HepG2 (cell line): Measurements from ENCODE around the gene DGAT2. TPM values are rescaled to one million over a fixed set of nuclear protein-coding genes. Genes with fewer than 3 reads are reported as not detected.

ENCODE experiments used
- ATAC-seq: fragments of 200-7000 bp; cut with Tn5 transposase; 3 replicates; pipeline ENCODE4 v1.9.1; 2020; ENCODE audit warnings: mild to moderate bottlenecking, moderate library complexity
- BruUV-seq: library from RNA; stranded (reverse); fragments of 400-500 nt; replicated peaks from 2 replicates; lab custom pipeline; 2021; lab: Mats Ljungman, UMichigan
- CTCF ChIA-PET: fragments of 300-600 bp; formaldehyde crosslinking; extraction: SDS; loops from one replicate; lab custom pipeline; 2021; ENCODE audit warnings: low total read pairs, inconsistent platforms, low intra/inter-chr PET ratio; lab: Yijun Ruan, JAX
- POLR2A ChIA-PET: fragments of 350-600 bp; sonication (Branson Sonifier 250); formaldehyde crosslinking; loops from one replicate; lab custom pipeline; 2020; ENCODE audit warnings: antibody characterized with exemption, inconsistent platforms; lab: Yijun Ruan, JAX
- DNase-seq: peaks from one replicate; pipeline ENCODE4 v3.0.0-alpha.2; 2015; ENCODE audit warnings: low spot score
- FAIRE-seq: peaks from 3 replicates; lab custom pipeline; 2011; peaks lifted over from hg19 to GRCh38; lab: Jason Lieb, UNC
- H2AFZ ChIP-seq: one replicate; pipeline ENCODE4 v1.6.1; 2011; ENCODE audit warnings: low read length, inconsistent platforms
- H3K27ac ChIP-seq: fragments of 300-600 bp; 3 replicates; pipeline ENCODE4 v1.8.0; 2011; ENCODE audit warnings: mixed run types, mild to moderate bottlenecking, mixed read lengths, low read length, inconsistent platforms; ENCODE audit not compliant: insufficient read depth; ENCODE audit errors: extremely low read length
- H3K27me3 ChIP-seq, 2 experiments: fragments of 200-600 bp in 1 of 2; 2 replicates in 1 of 2; 3 replicates in 1 of 2; pipeline versions ENCODE4 v1.6.0 to v1.8.0; 2011; ENCODE audit warnings: low read length in 2 of 2, mild to moderate bottlenecking in 2 of 2, moderate library complexity in 2 of 2, inconsistent platforms in 1 of 2; ENCODE audit not compliant: insufficient read depth in 2 of 2, control insufficient read depth in 1 of 2
- H3K36me3 ChIP-seq, 2 experiments: fragments of 200-600 bp in 1 of 2; replicated peaks in 1 of 2; 2 replicates in 1 of 2; 3 replicates in 1 of 2; pipeline versions ENCODE4 v1.5.1 to v1.8.0; 2011; ENCODE audit warnings: low read length in 2 of 2, inconsistent platforms in 1 of 2; ENCODE audit not compliant: insufficient read depth in 2 of 2, control insufficient read depth in 1 of 2
- H3K4me1 ChIP-seq: 2 replicates; pipeline ENCODE4 v1.5.1; 2012; ENCODE audit warnings: low read length, inconsistent platforms; ENCODE audit not compliant: insufficient read depth
- H3K4me2 ChIP-seq: 2 replicates; pipeline ENCODE4 v1.6.0; 2011; ENCODE audit warnings: low read depth, low read length, inconsistent platforms
- H3K4me3 ChIP-seq, 3 experiments: fragments of 200-600 bp in 1 of 3; sonication (generic), shearing (Covaris generic) in 1 of 3; replicated peaks in 1 of 3; 2 replicates each; pipeline ENCODE4 v1.5.1; 2011 to 2016; ENCODE audit warnings: low read length in 3 of 3, inconsistent platforms in 2 of 3, low read depth in 2 of 3, mild to moderate bottlenecking in 2 of 3, control low read depth in 1 of 3, mixed read lengths in 1 of 3; ENCODE audit not compliant: insufficient read depth in 1 of 3
- H3K79me2 ChIP-seq: one replicate; pipeline ENCODE4 v1.6.1; 2011; ENCODE audit warnings: low read length, inconsistent platforms; ENCODE audit not compliant: insufficient read depth
- H3K9ac ChIP-seq: 2 replicates; pipeline ENCODE4 v1.6.0; 2011; ENCODE audit warnings: mild to moderate bottlenecking, low read depth, low read length, inconsistent platforms; ENCODE audit not compliant: insufficient read depth
- H3K9me3 ChIP-seq: 2 replicates; pipeline ENCODE4 v1.5.1; 2012; ENCODE audit warnings: mild to moderate bottlenecking, low read length
- H4K20me1 ChIP-seq: 2 replicates; pipeline ENCODE4 v1.6.0; 2011; ENCODE audit warnings: inconsistent platforms, mild to moderate bottlenecking, low read length, moderate library complexity; ENCODE audit not compliant: insufficient read depth
- ATRX ChIP-seq: sonication (generic); formaldehyde crosslinking; IDR thresholded peaks from 2 replicates; pipeline ENCODE4 v1.4.0; 2020; ENCODE audit warnings: missing genetic modification reagents, borderline replicate concordance
- BRD4 ChIP-seq: sonication (generic); formaldehyde crosslinking; IDR thresholded peaks from 2 replicates; pipeline ENCODE4 v1.4.0; 2020; ENCODE audit warnings: missing genetic modification reagents
- BRF2 ChIP-seq: sonication (generic); formaldehyde crosslinking; IDR thresholded peaks from 2 replicates; pipeline ENCODE4 v1.8.1; 2022; ENCODE audit warnings: mild to moderate bottlenecking, missing genetic modification reagents
- DMAP1 ChIP-seq: IDR thresholded peaks from 2 replicates; pipeline ENCODE4 v1.6.1; 2016
- ETV5 ChIP-seq: IDR thresholded peaks from 2 replicates; pipeline ENCODE4 v1.6.1; 2018; ENCODE audit warnings: missing biosample characterization, missing genetic modification reagents, inconsistent platforms, borderline replicate concordance
- HDAC6 ChIP-seq: fragments of 200-600 bp; sonication (generic); IDR thresholded peaks from 2 replicates; pipeline ENCODE4 v1.7.0; 2017; ENCODE audit warnings: mild to moderate bottlenecking, antibody characterized with exemption, low read length, low read depth
- RFXAP ChIP-seq: sonication (generic); formaldehyde crosslinking; IDR thresholded peaks from 2 replicates; pipeline ENCODE4 v1.4.0; 2020; ENCODE audit warnings: missing genetic modification reagents, borderline replicate concordance
- STAG1 ChIP-seq: sonication (generic); formaldehyde crosslinking; IDR thresholded peaks from 2 replicates; pipeline ENCODE4 v1.4.0; 2020; ENCODE audit warnings: missing genetic modification reagents
- SYNCRIP ChIP-seq: fragments of 200-400 bp; formaldehyde crosslinking; IDR thresholded peaks from 2 replicates; pipeline ENCODE4 v1.6.1; 2018; ENCODE audit warnings: mild to moderate bottlenecking, low read depth, low read length; ENCODE audit not compliant: insufficient read depth
- TFDP1 ChIP-seq: IDR thresholded peaks from 2 replicates; pipeline ENCODE4 v1.6.1; 2016; ENCODE audit warnings: missing compliant biosample characterization, missing genetic modification reagents, borderline replicate concordance
- TOPORS ChIP-seq: sonication (generic); formaldehyde crosslinking; IDR thresholded peaks from 2 replicates; pipeline ENCODE4 v1.8.0; 2023; ENCODE audit warnings: mild to moderate bottlenecking, missing genetic modification reagents
- ZNF20 ChIP-seq: sonication (generic); formaldehyde crosslinking; IDR thresholded peaks from 2 replicates; pipeline ENCODE4 v1.4.0; 2020; ENCODE audit warnings: mild to moderate bottlenecking, moderate library complexity, missing genetic modification reagents
- ZNF383 ChIP-seq: sonication (generic); formaldehyde crosslinking; IDR thresholded peaks from 2 replicates; pipeline ENCODE4 v1.4.0; 2020; ENCODE audit warnings: missing genetic modification reagents, mild to moderate bottlenecking, borderline replicate concordance
- ZNF543 ChIP-seq: sonication (generic); formaldehyde crosslinking; IDR thresholded peaks from 2 replicates; pipeline ENCODE4 v1.4.0; 2020; ENCODE audit warnings: mild to moderate bottlenecking, missing genetic modification reagents
- ZNF616 ChIP-seq: sonication (generic); formaldehyde crosslinking; IDR thresholded peaks from 2 replicates; pipeline ENCODE4 v1.5.0; 2020; ENCODE audit warnings: low read depth, mild to moderate bottlenecking, missing genetic modification reagents
- ZNF839 ChIP-seq: sonication (generic); formaldehyde crosslinking; IDR thresholded peaks from 2 replicates; pipeline ENCODE4 v1.4.0; 2020; ENCODE audit warnings: missing genetic modification reagents, mild to moderate bottlenecking, borderline replicate concordance
- WGBS: methylation state at CpG from one replicate; pipeline ENCODE4 v1.1.6; 2017; ENCODE audit warnings: low lambda C conversion rate; 5-methylcytosine and 5-hydroxymethylcytosine counted together
- in situ Hi-C: cut with HindIII; loops from 2 replicates; pipeline ENCODE4 v1.10.0; 2017; ENCODE audit warnings: low pct_unique_long_range_greater_than_20kb; ENCODE audit not compliant: extremely low pct_ligation_motif_present
- intact Hi-C: fragments of 100-400 bp; cut with micrococcal nuclease; formaldehyde crosslinking; loops from one replicate; pipeline ENCODE4 v1.10.0; 2022; ENCODE audit not compliant: unreplicated experiment
- polyA plus RNA-seq, 8 experiments: library from polyadenylated mRNA; depleted of rRNA in 3 of 8; stranded (reverse) in 7 of 8; unstranded in 1 of 8; fragments of >200 nt; fragmentation: Illumina TruSeq in 4 of 8; extraction: Trizol in 4 of 8; gene quantifications; 2 replicates each; pipeline versions ENCODE4 v1.2.1 to v1.2.3, GENCODE V29; 2011 to 2016; ENCODE audit warnings: low read depth in 4 of 8, missing spikeins in 1 of 8, mixed read lengths in 1 of 8; ENCODE audit not compliant: insufficient read depth in 1 of 8
- total RNA-seq, 5 experiments: library from RNA; depleted of rRNA; stranded (reverse); fragments of >200 nt; fragmentation: Illumina TruSeq; extraction: Trizol; gene quantifications; 2 replicates each; pipeline ENCODE4 v1.2.3, GENCODE V29; 2016; ENCODE audit warnings: low read depth in 1 of 5

The DGAT2 gene
- total and polyA plus RNA-seq, 2 of the 13 experiments (the other 11 are each of a cell fraction or from before 2014, with no cell fraction given) = 39.0 to 65.6 TPM

GRCh38 chr11:75777461-75778110 is 9.0 kb downstream of the DGAT2 start:
- intact Hi-C loops (no loop called here), in situ Hi-C loops (no loop called here)
- Histone ChIP-seq H3K27ac (no peak overlapping the region), H3K36me3 (peaks cover 0 to 14% of the 10 kb centered on the region in 2 experiments; a peak in 2 of 5 replicates), H3K79me2 (no peaks in the 10 kb centered on the region), H3K9me3 (no peaks in the 10 kb centered on the region), H3K27me3 (no peaks in the 10 kb centered on the region), H3K4me2 (no peak overlapping the region), H2AFZ (no peak overlapping the region), H3K4me3 (no peak overlapping the region), H3K9ac (no peak overlapping the region), H4K20me1 (no peaks in the 10 kb centered on the region), H3K4me1 (peaks cover 29% of the 10 kb centered on the region)
- FAIRE-seq (no peak), DNase-seq (no peak), ATAC-seq (no peak)
- TF ChIP-seq BRF2 (CRISPR knock-in tag) (no peak), ZNF839 (CRISPR knock-in tag) (no peak), RFXAP (CRISPR knock-in tag) (no peak), ZNF543 (CRISPR knock-in tag) (no peak), STAG1 (CRISPR knock-in tag) (no peak), TOPORS (CRISPR knock-in tag) (no peak), BRD4 (no peak), HDAC6 (no peak), ATRX (CRISPR knock-in tag) (no peak), TFDP1 (no peak), DMAP1 (CRISPR knock-in tag) (no peak), ZNF20 (CRISPR knock-in tag) (no peak), ETV5 (CRISPR knock-in tag) (no peak), ZNF616 (CRISPR knock-in tag) (no peak), SYNCRIP (no peak), ZNF383 (no peak)
- WGBS = 95% methylated on average over 13 of the region's 13 CpGs
- no TSS peak for BruUV-seq
- ChIA-PET POLR2A (interaction anchor here (1.6 to 1.7 kb wide), 2 partner anchors 9 to 58 kb away, joined by 4 to 5 read pairs; no protein-coding TSS in a partner anchor), CTCF (no interaction called here)
